ENCODE data around the gene RHOT1.
"Not testable (repeated sequence)": the region's sequence is repeated elsewhere in the genome, so short reads cannot be mapped to it uniquely, and the experiment has no call there.

The RHOT1 gene

DNA sequence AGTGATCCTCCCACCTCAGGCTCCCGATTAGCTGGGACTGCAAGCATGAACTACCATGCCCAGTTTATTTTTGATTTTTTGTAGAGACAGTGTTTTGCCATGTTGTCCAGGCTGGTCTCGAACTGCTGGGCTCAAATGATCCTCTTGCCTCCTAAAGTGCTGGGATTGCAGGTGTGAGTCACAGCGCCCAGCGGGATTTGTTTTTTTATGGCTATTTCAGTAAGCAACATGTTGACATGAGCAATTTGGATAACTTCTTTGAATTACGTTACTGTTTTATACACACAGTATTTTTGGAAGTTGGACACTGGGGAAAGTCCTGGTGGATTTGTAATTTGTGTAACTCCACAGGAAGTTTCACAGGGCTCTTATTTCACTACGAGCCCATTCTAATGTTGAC, 18.5 kb upstream of the RHOT1 start:
- Histone ChIP-seq H3K27ac (ENCODE audit: low read depth, low read length, severe bottlenecking) (no peak overlapping the region), H3K4me3 (ENCODE audit: extremely low read depth, insufficient read depth, low read length, poor library complexity, severe bottlenecking) (no peak overlapping the region), H3K9me3 (ENCODE audit: control insufficient read depth, low read length) (no peaks in the 10 kb centered on the region), H3K36me3 (ENCODE audit: control insufficient read depth, insufficient read depth, low read length) (no peaks in the 10 kb centered on the region), H3K4me1 (ENCODE audit: control insufficient read depth, insufficient read depth, low read length, poor library complexity, severe bottlenecking) (no peaks in the 10 kb centered on the region)
- WGBS, 2 experiments (ENCODE audit: insufficient coverage in 2 of 2), result 89 to 98% methylated on average over 4 to 5 of the region's 6 CpGs

DNA sequence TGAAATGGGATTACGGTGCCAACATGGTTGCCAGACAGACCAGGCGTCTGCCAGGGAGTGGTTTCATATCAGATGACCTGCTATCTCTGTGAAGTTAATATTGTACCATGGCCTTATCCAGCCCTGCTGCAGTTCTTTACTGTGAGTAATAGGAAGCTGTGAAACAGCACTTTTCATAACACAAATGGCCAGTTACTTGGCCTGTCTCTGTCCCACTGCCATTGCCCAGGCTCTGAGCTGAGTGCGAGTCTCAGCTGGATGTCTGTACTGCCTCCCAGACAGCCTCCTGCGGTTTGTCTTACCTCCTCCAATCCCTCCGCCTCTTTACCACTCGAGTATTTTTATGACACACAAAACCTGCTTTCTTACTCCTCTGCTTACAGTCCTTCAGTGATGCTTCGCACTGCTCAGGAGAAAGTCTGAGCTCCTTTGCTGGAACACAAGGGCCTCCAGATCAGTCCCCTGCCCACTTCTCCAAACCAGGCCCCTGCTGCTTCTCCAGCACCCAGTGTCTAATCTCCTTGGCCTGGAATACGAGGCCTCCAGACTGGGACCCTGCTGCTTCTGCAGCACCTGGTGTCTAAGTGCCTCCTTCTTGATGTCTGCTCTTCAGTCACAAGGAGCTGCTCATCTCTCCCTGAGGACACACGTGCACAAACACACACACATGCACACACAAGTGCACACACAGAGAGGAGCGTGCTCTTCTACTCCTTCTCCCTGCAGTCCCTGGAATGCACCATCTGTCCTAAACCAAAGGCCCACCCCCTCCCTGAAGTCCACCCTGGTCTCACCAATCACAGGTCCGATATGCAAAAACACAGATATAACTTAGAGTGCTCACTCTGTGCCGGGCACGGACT, 17.1 kb upstream of the RHOT1 start:
- no peak overlapping the region for H3K4me3 ChIP-seq (ENCODE audit: extremely low read depth, insufficient read depth, low read length, poor library complexity, severe bottlenecking)
- no peak overlapping the region for H3K27ac ChIP-seq (ENCODE audit: low read depth, low read length, severe bottlenecking)
- H3K36me3 ChIP-seq (ENCODE audit: control insufficient read depth, insufficient read depth, low read length), result no peaks in the 10 kb centered on the region
- no peaks in the 10 kb centered on the region for H3K9me3 ChIP-seq (ENCODE audit: control insufficient read depth, low read length)
- H3K4me1 ChIP-seq (ENCODE audit: control insufficient read depth, insufficient read depth, low read length, poor library complexity, severe bottlenecking), result no peaks in the 10 kb centered on the region
- 91 to 94% methylated on average over 8 to 11 of the region's 13 CpGs for WGBS, 2 experiments (ENCODE audit: insufficient coverage in 2 of 2)

DNA sequence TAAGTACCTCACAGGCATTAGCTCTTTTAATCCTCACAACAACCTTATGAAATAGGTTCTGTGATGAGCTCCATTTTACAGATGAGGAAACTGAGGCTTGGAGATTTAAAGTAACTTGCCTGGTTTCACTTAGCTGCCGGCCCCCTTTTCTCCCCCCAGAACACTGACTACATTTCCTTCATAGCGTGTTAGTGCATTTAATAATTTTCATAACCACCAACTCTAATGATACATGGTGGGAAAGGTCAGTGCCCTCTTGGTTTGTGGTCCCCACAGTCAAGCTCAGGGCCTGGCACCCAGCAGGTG, 16.5 kb upstream of the RHOT1 start:
- no peaks in the 10 kb centered on the region for H3K36me3 ChIP-seq (ENCODE audit: control insufficient read depth, insufficient read depth, low read length)
- no peaks in the 10 kb centered on the region for H3K9me3 ChIP-seq (ENCODE audit: control insufficient read depth, low read length)
- no peak overlapping the region for H3K27ac ChIP-seq (ENCODE audit: low read depth, low read length, severe bottlenecking)
- WGBS, 2 experiments (ENCODE audit: insufficient coverage in 2 of 2), result 100% methylated on average over 2 of the region's 2 CpGs; no CpG with 5 or more reads in 1 of the 2 experiments
- H3K4me3 ChIP-seq (ENCODE audit: extremely low read depth, insufficient read depth, low read length, poor library complexity, severe bottlenecking), result no peak overlapping the region
- no peaks in the 10 kb centered on the region for H3K4me1 ChIP-seq (ENCODE audit: control insufficient read depth, insufficient read depth, low read length, poor library complexity, severe bottlenecking)

DNA sequence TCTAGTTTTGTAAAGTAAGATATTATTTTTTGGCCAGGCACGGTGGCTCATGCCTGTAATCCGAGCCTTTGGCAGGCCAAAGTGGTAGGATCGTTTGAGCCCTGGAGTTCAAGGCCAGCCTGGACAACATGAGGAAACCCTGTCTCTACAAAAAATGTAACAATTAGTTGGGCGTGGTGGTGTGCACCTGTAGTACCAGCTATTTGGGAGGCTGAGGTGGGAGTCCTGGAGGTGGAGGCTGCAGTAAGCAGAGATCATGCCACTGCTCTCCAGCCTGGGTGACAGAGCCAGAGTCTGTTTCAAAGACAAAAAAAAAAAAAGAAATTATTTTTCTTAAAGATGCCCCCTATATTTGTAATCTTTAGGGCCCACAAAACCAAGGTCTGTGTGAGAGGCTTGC, 16.0 kb upstream of the RHOT1 start:
- no peak overlapping the region for H3K4me3 ChIP-seq (ENCODE audit: extremely low read depth, insufficient read depth, low read length, poor library complexity, severe bottlenecking)
- H3K4me1 ChIP-seq (ENCODE audit: control insufficient read depth, insufficient read depth, low read length, poor library complexity, severe bottlenecking), result no peaks in the 10 kb centered on the region
- no peak overlapping the region for H3K27ac ChIP-seq (ENCODE audit: low read depth, low read length, severe bottlenecking)
- 81 to 92% methylated on average over 3 to 4 of the region's 4 CpGs for WGBS, 2 experiments (ENCODE audit: insufficient coverage in 2 of 2)
- H3K9me3 ChIP-seq (ENCODE audit: control insufficient read depth, low read length), result no peaks in the 10 kb centered on the region
- no peaks in the 10 kb centered on the region for H3K36me3 ChIP-seq (ENCODE audit: control insufficient read depth, insufficient read depth, low read length)

DNA sequence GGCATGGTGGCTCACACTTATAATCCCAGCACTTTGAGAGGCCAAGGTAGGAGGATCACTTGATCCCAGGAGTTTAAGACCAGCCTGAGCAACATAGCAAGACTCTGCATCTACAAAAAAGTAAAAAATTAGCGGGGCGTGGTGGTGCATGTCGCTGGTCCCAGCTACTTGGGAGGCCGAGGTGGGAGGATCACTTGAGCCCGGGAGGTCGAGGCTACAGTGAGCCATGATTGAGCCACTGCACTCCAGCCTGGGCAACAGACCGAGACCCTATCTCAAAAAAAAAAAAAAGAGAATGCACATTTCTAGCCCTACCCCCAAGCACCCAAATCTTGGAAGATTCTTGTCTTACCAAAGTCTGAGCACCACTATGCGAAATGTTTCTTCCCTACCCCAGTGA, 15.6 kb upstream of the RHOT1 start:
- 91 to 92% methylated on average over 6 to 7 of the region's 8 CpGs for WGBS, 2 experiments (ENCODE audit: insufficient coverage in 2 of 2)
- no peak overlapping the region for H3K4me3 ChIP-seq (ENCODE audit: extremely low read depth, insufficient read depth, low read length, poor library complexity, severe bottlenecking)

DNA sequence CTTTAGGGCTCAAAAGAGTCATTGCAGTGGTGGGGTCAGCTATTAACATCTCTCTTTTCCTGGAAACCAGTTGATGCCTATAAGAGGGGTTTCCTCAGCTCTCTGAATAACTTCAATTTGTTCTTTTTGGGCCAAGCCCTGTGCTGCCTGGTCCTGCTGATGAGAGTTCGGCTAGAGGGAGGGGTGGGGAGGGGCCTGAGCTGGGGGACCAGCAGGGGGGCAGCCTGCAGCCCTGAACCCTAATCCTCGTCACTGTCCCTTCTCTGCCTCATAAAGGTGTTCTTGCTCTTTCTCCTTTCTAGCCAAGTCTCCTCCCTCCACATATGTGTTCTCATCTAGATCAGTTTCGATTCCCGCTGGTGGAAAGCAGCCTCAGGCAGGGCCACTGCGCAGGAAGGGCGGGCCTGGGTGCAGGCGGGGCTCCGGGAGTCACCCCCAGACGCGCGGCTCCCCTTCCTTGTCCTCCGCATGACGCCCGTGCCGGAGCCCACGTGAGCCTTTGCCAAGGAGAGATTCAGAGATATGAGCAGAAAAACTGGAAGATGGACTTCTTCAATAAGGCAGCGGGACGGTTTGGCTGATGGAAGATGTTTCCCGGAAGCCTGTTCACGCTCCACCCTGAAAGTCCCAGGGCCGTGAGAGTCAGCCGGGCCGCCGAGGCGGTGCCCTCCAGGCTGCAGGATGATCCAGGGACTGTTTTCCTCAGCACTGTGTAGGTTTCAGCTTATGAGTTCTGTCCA, 15.0 kb upstream of the RHOT1 start:
- Histone ChIP-seq H3K27ac (ENCODE audit: low read depth, low read length, severe bottlenecking) (no peak overlapping the region), H3K9me3 (ENCODE audit: control insufficient read depth, low read length) (no peaks in the 10 kb centered on the region), H3K4me1 (ENCODE audit: control insufficient read depth, insufficient read depth, low read length, poor library complexity, severe bottlenecking) (no peaks in the 10 kb centered on the region), H3K36me3 (ENCODE audit: control insufficient read depth, insufficient read depth, low read length) (no peaks in the 10 kb centered on the region), H3K4me3 (ENCODE audit: extremely low read depth, insufficient read depth, low read length, poor library complexity, severe bottlenecking) (peak overlapping the region; percentile 49)
- WGBS, 2 experiments (ENCODE audit: insufficient coverage in 2 of 2), result 5 to 8% methylated on average over 16 to 24 of the region's 25 CpGs

More for the DNA sequence above, 15.6 kb upstream of the RHOT1 start:
- Histone ChIP-seq H3K4me1 (ENCODE audit: control insufficient read depth, insufficient read depth, low read length, poor library complexity, severe bottlenecking) (no peaks in the 10 kb centered on the region), H3K36me3 (ENCODE audit: control insufficient read depth, insufficient read depth, low read length) (no peaks in the 10 kb centered on the region), H3K9me3 (ENCODE audit: control insufficient read depth, low read length) (no peaks in the 10 kb centered on the region), H3K27ac (ENCODE audit: low read depth, low read length, severe bottlenecking) (no peak overlapping the region)

DNA sequence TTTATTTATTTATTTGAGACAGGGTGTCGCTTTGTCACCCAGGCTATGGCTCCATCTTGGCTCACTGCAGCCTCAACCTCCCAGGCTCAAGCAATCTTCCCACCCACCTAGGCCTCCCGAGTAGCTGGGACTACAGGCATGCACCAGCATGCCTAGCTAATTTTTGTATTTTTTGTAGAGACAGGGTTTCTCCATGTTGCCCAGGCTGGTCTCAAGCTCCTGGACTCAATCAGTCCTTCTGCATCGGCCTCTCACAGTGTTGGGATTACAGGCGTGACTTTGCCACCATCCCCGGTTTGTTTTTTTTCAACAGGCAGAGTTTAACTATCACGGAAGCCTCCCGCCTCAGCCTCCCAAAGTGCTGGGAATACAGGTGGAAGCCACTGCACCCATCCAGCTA, 13.8 kb upstream of the RHOT1 start:
- not testable (repeated sequence) for H3K4me3 ChIP-seq (ENCODE audit: extremely low read depth, insufficient read depth, low read length, poor library complexity, severe bottlenecking); H3K4me1 ChIP-seq (ENCODE audit: control insufficient read depth, insufficient read depth, low read length, poor library complexity, severe bottlenecking); H3K27ac ChIP-seq (ENCODE audit: low read depth, low read length, severe bottlenecking); H3K36me3 ChIP-seq (ENCODE audit: control insufficient read depth, insufficient read depth, low read length); H3K9me3 ChIP-seq (ENCODE audit: control insufficient read depth, low read length)
- WGBS, 2 experiments (ENCODE audit: insufficient coverage in 2 of 2), result 74 to 77% methylated on average over 6 of the region's 7 CpGs

DNA sequence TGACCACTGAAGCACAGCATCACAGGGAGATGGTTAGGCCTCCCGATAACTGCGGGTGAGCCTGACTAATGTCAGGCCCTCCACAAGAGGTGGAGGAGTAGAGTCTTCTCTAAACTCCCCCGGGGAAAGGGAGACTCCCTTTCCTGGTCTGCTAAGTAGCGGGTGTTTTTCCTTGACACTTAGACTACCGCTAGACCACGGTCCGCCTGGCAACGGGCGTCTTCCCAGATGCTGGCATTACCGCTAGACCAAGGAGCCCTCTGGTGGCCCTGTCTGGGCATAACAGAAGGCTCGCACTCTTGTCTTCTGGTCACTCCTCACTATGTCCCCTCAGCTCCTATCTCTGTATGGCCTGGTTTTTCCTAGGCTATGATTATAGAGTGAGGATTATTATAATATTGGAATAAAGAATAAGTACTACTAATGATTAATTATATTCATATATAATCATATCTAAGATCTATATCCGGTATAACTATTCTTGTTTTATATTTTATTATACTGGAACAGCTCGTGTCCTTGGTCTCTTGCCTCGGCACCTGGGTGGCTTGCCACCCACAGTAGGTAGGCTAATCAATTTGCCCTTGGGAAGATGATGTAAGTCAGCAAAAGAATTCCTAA, 6.7 kb upstream of the RHOT1 start:
- not testable (repeated sequence) for H3K4me3 ChIP-seq (ENCODE audit: extremely low read depth, insufficient read depth, low read length, poor library complexity, severe bottlenecking); H3K27ac ChIP-seq (ENCODE audit: low read depth, low read length, severe bottlenecking); H3K9me3 ChIP-seq (ENCODE audit: control insufficient read depth, low read length); H3K4me1 ChIP-seq (ENCODE audit: control insufficient read depth, insufficient read depth, low read length, poor library complexity, severe bottlenecking); H3K36me3 ChIP-seq (ENCODE audit: control insufficient read depth, insufficient read depth, low read length)
- WGBS, 2 experiments (ENCODE audit: insufficient coverage in 2 of 2), result 11% methylated on average over 3 of the region's 14 CpGs; no CpG with 5 or more reads in 1 of the 2 experiments

DNA sequence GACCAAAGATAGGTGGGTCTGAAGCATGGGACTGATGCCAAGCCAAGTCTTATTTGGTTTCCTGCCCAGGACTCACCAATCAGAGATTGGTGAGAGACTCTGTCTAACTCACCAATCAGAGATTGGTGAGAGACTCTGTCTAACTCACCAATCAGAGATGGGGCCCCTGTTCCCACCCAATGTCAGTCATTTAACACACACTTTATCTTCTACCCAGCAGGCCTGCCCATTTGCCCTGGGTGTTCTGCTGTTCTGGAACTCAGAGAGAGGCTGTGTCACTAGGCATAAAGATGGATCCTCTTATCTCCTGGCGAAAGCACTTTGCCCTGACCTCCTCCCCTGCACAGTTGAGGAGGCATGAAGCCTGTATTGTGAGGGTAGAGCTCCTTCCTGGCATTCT, 5.4 kb upstream of the RHOT1 start:
- Histone ChIP-seq H3K27ac (ENCODE audit: low read depth, low read length, severe bottlenecking) (no peak overlapping the region), H3K4me1 (ENCODE audit: control insufficient read depth, insufficient read depth, low read length, poor library complexity, severe bottlenecking) (no peaks in the 10 kb centered on the region), H3K36me3 (ENCODE audit: control insufficient read depth, insufficient read depth, low read length) (no peaks in the 10 kb centered on the region), H3K4me3 (ENCODE audit: extremely low read depth, insufficient read depth, low read length, poor library complexity, severe bottlenecking) (no peak overlapping the region), H3K9me3 (ENCODE audit: control insufficient read depth, low read length) (peaks cover 4% of the 10 kb centered on the region)
- no CpG with 5 or more reads among the region's 1 CpG for WGBS, 2 experiments (ENCODE audit: insufficient coverage in 2 of 2)

DNA sequence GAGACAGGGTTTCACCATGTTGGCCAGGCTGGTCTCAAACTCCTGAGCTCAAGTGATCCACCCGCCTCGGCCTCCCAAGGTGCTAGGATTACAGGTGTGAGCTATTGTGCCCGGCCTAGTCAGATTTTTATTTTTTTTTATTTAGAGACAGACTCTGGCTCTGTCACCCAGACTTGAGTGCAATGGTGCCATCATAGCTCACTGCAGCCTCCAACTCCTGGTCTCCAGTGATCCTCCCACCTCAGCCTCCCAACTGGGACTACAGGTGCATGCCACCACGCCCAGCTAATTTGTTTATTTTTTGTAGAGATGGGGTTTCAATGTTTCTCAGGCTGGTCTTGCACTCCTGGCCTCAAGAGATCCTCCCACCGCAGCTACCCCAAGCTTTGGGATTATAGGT, 2.8 kb upstream of the RHOT1 start:
- not testable (repeated sequence) for H3K27ac ChIP-seq (ENCODE audit: low read depth, low read length, severe bottlenecking); H3K4me3 ChIP-seq (ENCODE audit: extremely low read depth, insufficient read depth, low read length, poor library complexity, severe bottlenecking); H3K4me1 ChIP-seq (ENCODE audit: control insufficient read depth, insufficient read depth, low read length, poor library complexity, severe bottlenecking); H3K36me3 ChIP-seq (ENCODE audit: control insufficient read depth, insufficient read depth, low read length); H3K9me3 ChIP-seq (ENCODE audit: control insufficient read depth, low read length)
- 85 to 86% methylated on average over 5 of the region's 5 CpGs for WGBS, 2 experiments (ENCODE audit: insufficient coverage in 2 of 2)

DNA sequence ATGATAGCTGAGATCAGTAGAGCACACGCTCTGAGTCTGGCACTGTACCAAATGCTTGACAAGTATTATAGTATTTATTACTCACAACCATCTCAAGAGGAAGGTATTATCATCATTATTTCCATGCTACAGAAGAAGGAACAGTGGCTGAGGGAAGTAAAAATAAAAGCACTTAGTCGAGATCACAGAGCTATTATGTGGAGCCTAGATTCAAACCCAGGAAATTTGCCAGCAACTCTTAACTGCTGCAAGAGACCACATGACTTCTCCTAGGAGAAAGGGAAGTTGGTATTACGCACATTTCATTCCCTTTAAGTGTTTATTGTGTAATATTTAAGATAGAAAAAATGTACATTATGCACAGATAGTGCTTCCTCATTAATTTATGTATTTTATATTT, 1.0 kb upstream of the RHOT1 start:
- 80% methylated on average over 1 of the region's 3 CpGs; no CpG with 5 or more reads in 1 of the 2 experiments for WGBS, 2 experiments (ENCODE audit: insufficient coverage in 2 of 2)
- no peaks in the 10 kb centered on the region for H3K36me3 ChIP-seq (ENCODE audit: control insufficient read depth, insufficient read depth, low read length)
- H3K4me3 ChIP-seq (ENCODE audit: extremely low read depth, insufficient read depth, low read length, poor library complexity, severe bottlenecking), result no peak overlapping the region
- peaks cover 5% of the 10 kb centered on the region for H3K4me1 ChIP-seq (ENCODE audit: control insufficient read depth, insufficient read depth, low read length, poor library complexity, severe bottlenecking)
- H3K27ac ChIP-seq (ENCODE audit: low read depth, low read length, severe bottlenecking), result no peak overlapping the region
- no peaks in the 10 kb centered on the region for H3K9me3 ChIP-seq (ENCODE audit: control insufficient read depth, low read length)

Measured in mesodermal cell (in vitro differentiated cells).